Muscle of leg (tissue), 11 donors: ENCODE results near the gene GRIK4. TPM values are rescaled to one million over a fixed set of nuclear protein-coding genes. Genes with fewer than 3 reads are reported as not detected.
"Not testable (repeated sequence)": the region's sequence is repeated elsewhere in the genome, so short reads cannot be mapped to it uniquely, and the experiment has no call there.

ENCODE experiments used
- DNase-seq: peaks from one replicate; pipeline ENCODE4 v3.0.0; 2013
- H3K27ac ChIP-seq: one replicate; pipeline ENCODE4 v1.5.1; 2013; ENCODE audit warnings: mild to moderate bottlenecking, low read length, control low read depth
- H3K27me3 ChIP-seq: one replicate; pipeline ENCODE4 v1.6.1; 2013; ENCODE audit warnings: low read length; ENCODE audit not compliant: control insufficient read depth, insufficient read depth
- H3K36me3 ChIP-seq: one replicate; pipeline ENCODE4 v1.6.1; 2013; ENCODE audit warnings: low read length; ENCODE audit not compliant: control insufficient read depth, insufficient read depth
- H3K4me1 ChIP-seq: one replicate; pipeline ENCODE4 v1.6.1; 2013; ENCODE audit warnings: low read length; ENCODE audit not compliant: control insufficient read depth, insufficient read depth
- H3K4me3 ChIP-seq: one replicate; pipeline ENCODE4 v1.5.1; 2013; ENCODE audit warnings: low read length, control low read depth
- H3K9me3 ChIP-seq: replicated peaks from 2 replicates; pipeline ENCODE4 v1.6.1; 2013; ENCODE audit warnings: low read depth, low read length; ENCODE audit not compliant: control insufficient read depth
- WGBS: methylation state at CpG from one replicate; pipeline ENCODE4 v1.1.5; 2013; ENCODE audit warnings: missing lambda C conversion rate; ENCODE audit not compliant: insufficient coverage; 5-methylcytosine and 5-hydroxymethylcytosine counted together
- polyA plus RNA-seq, 8 donors: library from polyadenylated mRNA; unstranded; fragments of 120-200 nt; gene quantifications; one replicate each; pipeline versions ENCODE4 v1.2.1 to v1.2.3, GENCODE V29; 2013; ENCODE audit warnings: inconsistent platforms in 1 of 8, low replicate concordance in 1 of 8; ENCODE audit not compliant: insufficient read length in 8 of 8, insufficient read depth in 1 of 8
- total RNA-seq: library from RNA; stranded (reverse); fragments of 120-200 nt; gene quantifications from one replicate; pipeline ENCODE4 v1.2.4, GENCODE V29; 2013

Gene GRIK4
- total and polyA plus RNA-seq, 9 donors: 0.09 to 1.3 (median 0.50) TPM

GRCh38 chr11:120615391-120615790 lies 103.8 kb downstream of the GRIK4 start:
- Histone ChIP-seq H3K9me3 (peaks cover 7% of the 10 kb centered on the region), H3K4me1 (peaks cover 4% of the 10 kb centered on the region), H3K27ac (no peak overlapping the region), H3K4me3 (no peak overlapping the region), H3K36me3 (no peaks in the 10 kb centered on the region), H3K27me3 (no peaks in the 10 kb centered on the region)
- no peak for DNase-seq
- 90% methylated on average over 2 of the region's 2 CpGs for WGBS

GRCh38 chr11:120618399-120618798 lies 106.9 kb downstream of the GRIK4 start:
- no peaks in the 10 kb centered on the region for H3K36me3 ChIP-seq
- no peak overlapping the region for H3K27ac ChIP-seq
- H3K4me3 ChIP-seq: no peak overlapping the region
- peaks cover 4% of the 10 kb centered on the region for H3K4me1 ChIP-seq
- H3K27me3 ChIP-seq: no peaks in the 10 kb centered on the region
- no peak for DNase-seq
- peaks cover 7% of the 10 kb centered on the region for H3K9me3 ChIP-seq
- 93% methylated on average over 5 of the region's 5 CpGs for WGBS

- no peaks in the 10 kb centered on the region for H3K27me3 ChIP-seq
- H3K4me1 ChIP-seq: no peaks in the 10 kb centered on the region
- no peak overlapping the region for H3K27ac ChIP-seq
- 26% methylated on average over 3 of the region's 7 CpGs for WGBS
- no peaks in the 10 kb centered on the region for H3K36me3 ChIP-seq
- peaks cover 7% of the 10 kb centered on the region for H3K9me3 ChIP-seq
- DNase-seq: peak; percentile 43
- H3K4me3 ChIP-seq: no peak overlapping the region
Observed at GRCh38 chr11:120622189-120622875, 110.8 kb downstream of the GRIK4 start.

- H3K36me3 ChIP-seq, DNase-seq, H3K9me3 ChIP-seq, H3K4me3 ChIP-seq, H3K27ac ChIP-seq, H3K27me3 ChIP-seq, H3K4me1 ChIP-seq: not testable (repeated sequence)
- WGBS: 86% methylated on average over 6 of the region's 12 CpGs
Observed at GRCh38 chr11:120624992-120625391, 113.4 kb downstream of the GRIK4 start.

- H3K4me3 ChIP-seq: no peak overlapping the region
- H3K36me3 ChIP-seq: no peaks in the 10 kb centered on the region
- H3K27me3 ChIP-seq: no peaks in the 10 kb centered on the region
- no peak overlapping the region for H3K27ac ChIP-seq
- WGBS: no CpG with 5 or more reads among the region's 4 CpGs
- H3K4me1 ChIP-seq: peaks cover 14% of the 10 kb centered on the region
- no peak for DNase-seq
- H3K9me3 ChIP-seq: no peaks in the 10 kb centered on the region
Observed at GRCh38 chr11:120625565-120625964, 114.0 kb downstream of the GRIK4 start.

GRCh38 chr11:120626791-120627190 lies 115.2 kb downstream of the GRIK4 start:
- no peak overlapping the region for H3K27ac ChIP-seq
- H3K36me3 ChIP-seq: no peaks in the 10 kb centered on the region
- H3K4me3 ChIP-seq: no peak overlapping the region
- peaks cover 17% of the 10 kb centered on the region for H3K4me1 ChIP-seq
- H3K9me3 ChIP-seq: no peaks in the 10 kb centered on the region
- DNase-seq: no peak
- WGBS: 92% methylated on average over 5 of the region's 7 CpGs
- H3K27me3 ChIP-seq: no peaks in the 10 kb centered on the region

GRCh38 chr11:120627327-120628163 lies 116.0 kb downstream of the GRIK4 start:
- Histone ChIP-seq H3K4me1 (peaks cover 17% of the 10 kb centered on the region), H3K4me3 (no peak overlapping the region), H3K27me3 (no peaks in the 10 kb centered on the region), H3K36me3 (no peaks in the 10 kb centered on the region), H3K9me3 (no peaks in the 10 kb centered on the region), H3K27ac (no peak overlapping the region)
- 85% methylated on average over 4 of the region's 7 CpGs for WGBS
- DNase-seq: no peak

GRCh38 chr11:120629407-120630080 lies 118.0 kb downstream of the GRIK4 start:
- peak; percentile 33 for DNase-seq
- WGBS: 60% methylated on average over 9 of the region's 13 CpGs

GRCh38 chr11:120630122-120630521 lies 118.6 kb downstream of the GRIK4 start:
- no peak for DNase-seq
- WGBS: 20% methylated on average over 1 of the region's 2 CpGs
- Histone ChIP-seq H3K4me3 (no peak overlapping the region), H3K27me3 (no peaks in the 10 kb centered on the region), H3K27ac (no peak overlapping the region), H3K4me1 (peaks cover 17% of the 10 kb centered on the region), H3K9me3 (no peaks in the 10 kb centered on the region), H3K36me3 (no peaks in the 10 kb centered on the region)

More at GRCh38 chr11:120629407-120630080, 118.0 kb downstream of the GRIK4 start:
- H3K27ac ChIP-seq: no peak overlapping the region
- H3K4me1 ChIP-seq: peaks cover 17% of the 10 kb centered on the region
- H3K27me3 ChIP-seq: no peaks in the 10 kb centered on the region
- no peaks in the 10 kb centered on the region for H3K36me3 ChIP-seq
- no peak overlapping the region for H3K4me3 ChIP-seq
- H3K9me3 ChIP-seq: no peaks in the 10 kb centered on the region

- H3K4me1 ChIP-seq: peaks cover 17% of the 10 kb centered on the region
- no peaks in the 10 kb centered on the region for H3K9me3 ChIP-seq
- H3K27ac ChIP-seq: no peak overlapping the region
- DNase-seq: no peak
- H3K27me3 ChIP-seq: peaks cover 5% of the 10 kb centered on the region
- H3K36me3 ChIP-seq: no peaks in the 10 kb centered on the region
- H3K4me3 ChIP-seq: no peak overlapping the region
- 61% methylated on average over 2 of the region's 3 CpGs for WGBS
Observed at GRCh38 chr11:120632579-120632978, 121.0 kb downstream of the GRIK4 start.
